Middle frontal gyrus (tissue), 1 donor: ENCODE results near the gene PRODH2.

Experiments used
- DNase-seq: peaks from one replicate; pipeline ENCODE4 v3.0.0-alpha.2; 2015; ENCODE audit warnings: low spot score; ENCODE audit errors: extremely low spot score

Gene PRODH2

DNA sequence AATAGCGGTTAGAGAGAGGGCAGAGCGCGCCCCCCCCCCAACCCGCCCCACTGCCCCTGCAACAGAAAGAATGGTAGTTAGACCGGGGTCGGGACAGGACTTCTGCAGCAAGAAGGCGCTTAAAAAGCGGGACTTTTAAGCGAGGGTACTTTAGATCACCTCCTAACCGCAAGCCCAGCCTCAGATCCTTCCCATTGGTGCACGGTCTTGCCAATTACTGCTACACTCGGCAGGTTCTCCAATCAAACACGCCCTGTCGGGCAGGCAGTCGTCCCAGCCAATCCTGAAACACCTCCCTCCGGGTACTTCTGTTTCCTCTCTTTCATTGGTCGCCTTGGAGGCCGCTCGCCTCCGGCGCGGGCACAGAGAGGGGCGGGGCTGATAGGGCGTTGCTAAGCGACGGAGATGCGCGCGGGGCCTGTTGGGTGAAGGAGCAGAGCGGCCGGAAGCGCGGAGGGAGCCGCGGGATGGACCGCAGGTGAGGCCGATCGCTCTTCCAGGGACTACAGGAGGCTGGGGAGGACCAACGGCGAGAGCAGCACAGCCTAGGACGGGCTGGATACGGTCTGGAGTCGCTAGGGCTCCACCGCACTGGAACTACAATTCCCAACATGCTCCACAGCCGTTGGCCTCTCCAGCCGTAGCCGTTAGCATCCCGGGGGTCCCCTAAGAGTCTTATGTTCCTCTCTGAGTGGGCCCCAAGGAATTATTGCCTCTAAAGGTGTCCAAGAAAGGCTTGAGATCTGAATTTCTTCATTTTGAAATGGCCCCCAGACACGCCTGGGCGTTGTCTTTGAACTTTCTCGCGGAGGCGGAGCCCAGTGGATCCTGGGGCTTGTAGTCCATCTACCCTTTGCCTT, 54.7 kb downstream of the PRODH2 start, which contains the start of gene PROSER3:
PROSER3 (plus strand) TSS at position 428 of the 860 bp plus-strand sequence; CDS start at position 468, 40 bp downstream.
- DNase-seq: peak; percentile 97

GRCh38 chr19:35757231-35757748, 55.4 kb downstream of the PRODH2 start:
- DNase-seq: no peak

- DNase-seq: no peak
Measured at GRCh38 chr19:35756377-35757230, 56.0 kb downstream of the PRODH2 start, which contains the start of gene HSPB6. Gene HSPB6, minus strand, starts transcription at chr19:35757029. Its CDS starts 21 bp downstream, at chr19:35757008.

- DNase-seq: no peak
Measured at GRCh38 chr19:35755550-35756376, 56.9 kb downstream of the PRODH2 start.

- no peak for DNase-seq
Measured at GRCh38 chr19:35755131-35755549, 57.5 kb downstream of the PRODH2 start.

GRCh38 chr19:35754370-35755130, 58.1 kb downstream of the PRODH2 start:
- no peak for DNase-seq

DNA sequence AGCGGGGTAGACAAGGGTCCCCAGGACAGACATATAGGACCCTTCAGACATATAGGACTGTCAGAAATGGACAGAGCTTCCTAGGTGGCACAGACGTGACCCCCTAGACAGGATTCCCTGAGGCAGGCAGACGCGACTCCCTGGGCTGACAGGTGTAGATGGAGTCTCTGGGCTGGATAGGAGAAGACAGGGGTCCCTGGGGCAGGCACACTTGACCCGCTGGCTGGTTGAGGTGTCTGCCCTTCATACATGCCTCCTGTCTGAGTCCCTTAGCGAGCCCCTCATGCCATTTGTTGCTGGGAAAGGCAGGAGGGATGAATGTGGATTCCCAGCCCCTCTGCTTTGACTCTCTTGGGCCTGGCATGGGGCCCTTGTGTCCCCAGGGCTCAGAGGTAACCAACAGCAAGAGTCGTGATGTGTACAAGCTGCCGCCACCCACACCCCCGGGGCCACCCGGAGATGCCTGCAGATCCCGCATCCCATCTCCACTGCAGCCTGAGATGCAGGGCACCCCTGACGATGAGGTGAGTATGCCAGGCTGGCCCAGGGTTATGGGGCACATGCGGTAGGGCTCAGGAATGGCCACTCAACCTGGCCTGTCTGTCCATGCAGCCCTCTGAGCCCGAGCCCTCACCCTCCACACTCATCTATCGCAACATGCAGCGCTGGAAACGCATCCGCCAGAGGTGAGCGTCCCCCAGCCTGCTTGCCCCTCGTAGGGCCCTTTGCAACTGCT, 58.8 kb downstream of the PRODH2 start:
- no peak for DNase-seq

- no peak for DNase-seq
Measured at GRCh38 chr19:35752746-35753350, 59.8 kb downstream of the PRODH2 start.

DNA sequence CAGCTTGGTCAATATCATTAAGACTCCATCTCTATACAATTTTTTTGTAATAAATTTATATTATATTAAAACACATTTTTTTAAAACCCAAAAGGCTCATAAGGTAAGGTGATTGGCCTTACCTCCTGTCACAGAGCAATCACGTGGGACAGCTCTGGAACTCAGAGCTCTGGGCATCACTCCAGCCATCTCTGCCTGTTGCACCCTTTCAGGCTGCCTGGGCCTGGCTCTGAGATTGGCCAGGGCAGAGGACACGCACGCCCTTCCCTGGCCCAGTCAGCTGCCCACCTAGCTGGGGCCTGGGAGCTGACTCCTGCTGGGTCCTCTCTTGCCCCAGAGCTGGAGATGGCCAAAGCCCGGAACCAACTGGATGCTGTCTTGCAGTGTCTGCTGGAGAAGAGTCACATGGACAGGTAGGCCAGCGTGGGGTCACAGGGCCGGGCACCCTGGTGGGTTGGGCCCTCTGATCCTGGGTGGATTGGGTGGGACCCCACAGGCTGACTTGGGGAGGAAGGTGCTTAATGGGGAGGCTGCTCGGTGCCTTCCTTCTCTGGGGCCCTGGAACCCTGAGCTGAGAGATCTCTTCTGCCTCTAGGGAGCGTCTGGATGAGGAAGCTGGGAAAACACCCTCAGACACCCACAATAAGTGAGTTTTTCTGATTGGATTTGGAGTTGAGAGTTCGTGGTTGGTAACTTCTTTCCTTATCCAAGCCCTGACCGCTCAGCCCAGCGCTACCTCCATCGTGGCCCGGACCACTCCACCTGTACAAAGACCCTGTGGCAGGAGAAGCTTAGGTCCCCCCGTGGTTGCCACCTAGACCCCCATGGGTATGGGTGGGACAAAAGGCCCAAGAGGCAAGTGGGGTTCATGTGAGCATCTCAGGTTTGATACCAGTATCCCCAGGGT, 60.6 kb downstream of the PRODH2 start:
- DNase-seq: no peak

GRCh38 chr19:35750167-35750566, 62.5 kb downstream of the PRODH2 start:
- no peak for DNase-seq
